HL-60 (cell line): ENCODE data around the gene DCTN1.

Experiments used
- DNase-seq, 2 experiments: peaks; one replicate each; pipeline ENCODE4 v3.0.0-alpha.2; 2010 to 2020; ENCODE audit warnings: low read depth in 1 of 2, low spot score in 1 of 2
- H3K27ac ChIP-seq: fragments of 250-450 bp; sonication (Bioruptor Pico); replicated peaks from 2 replicates; pipeline ENCODE4 v1.5.1; 2020; ENCODE audit warnings: mild to moderate bottlenecking, moderate library complexity
- H3K27me3 ChIP-seq: fragments of 250-450 bp; sonication (Bioruptor Pico); 2 replicates; pipeline ENCODE4 v1.5.1; 2021; ENCODE audit warnings: mild to moderate bottlenecking, moderate library complexity; ENCODE audit not compliant: insufficient read depth, poor library complexity, severe bottlenecking
- H3K4me3 ChIP-seq: replicated peaks from 2 replicates; pipeline ENCODE4 v1.5.1; 2011; ENCODE audit warnings: mild to moderate bottlenecking, control low read depth, low read length; ENCODE audit not compliant: insufficient read depth
- GABPA ChIP-seq: IDR thresholded peaks from 2 replicates; pipeline ENCODE4 v1.6.1; 2012; ENCODE audit warnings: low read depth
- POLR2AphosphoS5 ChIP-seq: IDR thresholded peaks from 2 replicates; pipeline ENCODE4 v1.6.1; 2012; ENCODE audit warnings: low read depth
- SPI1 ChIP-seq: IDR thresholded peaks from 2 replicates; pipeline ENCODE4 v1.6.1; 2012; ENCODE audit warnings: low read depth, mild to moderate bottlenecking, borderline replicate concordance
- TF ChIP-seq, protein P1 (sequence below): IDR thresholded peaks from one replicate; pipeline ENCODE4 v1.5.1; 2011; ENCODE audit warnings: low read length, control low read depth, inconsistent platforms; ENCODE audit not compliant: insufficient read depth
- TF ChIP-seq, protein P2 (sequence below): IDR thresholded peaks from 2 replicates; pipeline ENCODE4 v1.6.1; 2012; ENCODE audit warnings: low read depth; ENCODE audit not compliant: insufficient replicate concordance

The DCTN1 gene

DNA sequence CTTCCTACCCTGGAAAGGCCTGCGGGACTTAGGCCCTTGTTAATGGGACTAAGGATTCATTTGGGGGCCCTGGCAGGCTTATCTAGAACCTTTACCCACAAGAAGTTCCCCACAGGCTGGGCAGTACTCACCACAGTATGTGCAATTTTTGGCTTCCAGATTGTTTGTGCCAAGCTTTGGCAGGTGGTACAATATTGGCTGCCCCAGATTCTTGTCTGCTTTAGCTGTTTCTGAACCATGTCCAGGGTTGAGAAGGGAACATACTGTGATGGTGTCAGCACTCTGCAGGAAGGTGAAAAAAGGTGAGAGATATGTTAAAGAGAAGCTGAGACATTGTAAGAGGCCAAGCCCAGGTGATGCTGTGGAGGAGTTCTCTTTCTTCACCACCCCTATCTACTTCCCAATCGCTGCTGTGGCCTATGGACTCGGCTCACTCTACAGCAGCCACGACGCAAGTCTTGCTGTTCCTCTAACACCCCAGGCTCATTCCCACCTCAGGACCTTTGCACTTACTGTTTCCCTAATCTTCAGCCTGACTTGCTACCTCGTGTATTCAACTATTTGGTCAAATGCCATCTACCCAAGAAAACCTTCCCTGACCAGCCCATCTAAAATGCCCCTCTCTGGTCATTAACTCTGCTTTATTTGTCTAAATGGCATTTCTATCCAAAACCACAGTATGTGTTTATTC is 46.1 kb downstream of the DCTN1 start:
- no peak overlapping the region for H3K4me3 ChIP-seq
- no peak overlapping the region for H3K27ac ChIP-seq
- TF ChIP-seq POLR2AphosphoS5, result no peak
- no peak for TF ChIP-seq GABPA
- no peak for TF ChIP-seq SPI1
- TF ChIP-seq, protein P1, sequence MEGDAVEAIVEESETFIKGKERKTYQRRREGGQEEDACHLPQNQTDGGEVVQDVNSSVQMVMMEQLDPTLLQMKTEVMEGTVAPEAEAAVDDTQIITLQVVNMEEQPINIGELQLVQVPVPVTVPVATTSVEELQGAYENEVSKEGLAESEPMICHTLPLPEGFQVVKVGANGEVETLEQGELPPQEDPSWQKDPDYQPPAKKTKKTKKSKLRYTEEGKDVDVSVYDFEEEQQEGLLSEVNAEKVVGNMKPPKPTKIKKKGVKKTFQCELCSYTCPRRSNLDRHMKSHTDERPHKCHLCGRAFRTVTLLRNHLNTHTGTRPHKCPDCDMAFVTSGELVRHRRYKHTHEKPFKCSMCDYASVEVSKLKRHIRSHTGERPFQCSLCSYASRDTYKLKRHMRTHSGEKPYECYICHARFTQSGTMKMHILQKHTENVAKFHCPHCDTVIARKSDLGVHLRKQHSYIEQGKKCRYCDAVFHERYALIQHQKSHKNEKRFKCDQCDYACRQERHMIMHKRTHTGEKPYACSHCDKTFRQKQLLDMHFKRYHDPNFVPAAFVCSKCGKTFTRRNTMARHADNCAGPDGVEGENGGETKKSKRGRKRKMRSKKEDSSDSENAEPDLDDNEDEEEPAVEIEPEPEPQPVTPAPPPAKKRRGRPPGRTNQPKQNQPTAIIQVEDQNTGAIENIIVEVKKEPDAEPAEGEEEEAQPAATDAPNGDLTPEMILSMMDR, result no peak
- TF ChIP-seq, protein P2, sequence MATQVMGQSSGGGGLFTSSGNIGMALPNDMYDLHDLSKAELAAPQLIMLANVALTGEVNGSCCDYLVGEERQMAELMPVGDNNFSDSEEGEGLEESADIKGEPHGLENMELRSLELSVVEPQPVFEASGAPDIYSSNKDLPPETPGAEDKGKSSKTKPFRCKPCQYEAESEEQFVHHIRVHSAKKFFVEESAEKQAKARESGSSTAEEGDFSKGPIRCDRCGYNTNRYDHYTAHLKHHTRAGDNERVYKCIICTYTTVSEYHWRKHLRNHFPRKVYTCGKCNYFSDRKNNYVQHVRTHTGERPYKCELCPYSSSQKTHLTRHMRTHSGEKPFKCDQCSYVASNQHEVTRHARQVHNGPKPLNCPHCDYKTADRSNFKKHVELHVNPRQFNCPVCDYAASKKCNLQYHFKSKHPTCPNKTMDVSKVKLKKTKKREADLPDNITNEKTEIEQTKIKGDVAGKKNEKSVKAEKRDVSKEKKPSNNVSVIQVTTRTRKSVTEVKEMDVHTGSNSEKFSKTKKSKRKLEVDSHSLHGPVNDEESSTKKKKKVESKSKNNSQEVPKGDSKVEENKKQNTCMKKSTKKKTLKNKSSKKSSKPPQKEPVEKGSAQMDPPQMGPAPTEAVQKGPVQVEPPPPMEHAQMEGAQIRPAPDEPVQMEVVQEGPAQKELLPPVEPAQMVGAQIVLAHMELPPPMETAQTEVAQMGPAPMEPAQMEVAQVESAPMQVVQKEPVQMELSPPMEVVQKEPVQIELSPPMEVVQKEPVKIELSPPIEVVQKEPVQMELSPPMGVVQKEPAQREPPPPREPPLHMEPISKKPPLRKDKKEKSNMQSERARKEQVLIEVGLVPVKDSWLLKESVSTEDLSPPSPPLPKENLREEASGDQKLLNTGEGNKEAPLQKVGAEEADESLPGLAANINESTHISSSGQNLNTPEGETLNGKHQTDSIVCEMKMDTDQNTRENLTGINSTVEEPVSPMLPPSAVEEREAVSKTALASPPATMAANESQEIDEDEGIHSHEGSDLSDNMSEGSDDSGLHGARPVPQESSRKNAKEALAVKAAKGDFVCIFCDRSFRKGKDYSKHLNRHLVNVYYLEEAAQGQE, result no peak
- no peak for DNase-seq
- no peaks in the 10 kb centered on the region for H3K27me3 ChIP-seq

DNA sequence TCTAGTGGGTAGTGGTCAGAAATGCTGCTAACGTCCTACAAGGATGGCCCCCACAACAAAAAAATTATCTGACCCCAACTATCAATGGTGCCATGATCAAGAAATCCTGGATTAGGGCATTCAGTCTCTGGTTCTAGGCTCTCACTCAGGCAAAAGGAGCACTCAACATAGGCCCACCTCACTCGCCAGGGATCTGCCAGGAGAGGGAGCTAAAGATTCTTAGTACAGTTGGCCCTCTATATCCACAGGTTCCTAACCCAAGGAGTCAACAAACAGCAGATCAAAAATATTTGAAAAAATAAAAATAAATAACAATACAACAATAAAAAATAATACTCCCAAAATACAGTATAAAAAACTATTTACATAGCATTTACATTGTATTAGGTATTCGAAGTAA is 46.9 kb downstream of the DCTN1 start:
- TF ChIP-seq SPI1 (no peak), GABPA (no peak), POLR2AphosphoS5 (no peak)
- TF ChIP-seq, protein P2, result no peak
- TF ChIP-seq, protein P1, result peak; percentile 21
- H3K27ac ChIP-seq, result no peak overlapping the region
- no peak overlapping the region for H3K4me3 ChIP-seq
- peak in 1 of 2 experiments; percentile 31 for DNase-seq
- H3K27me3 ChIP-seq, result no peaks in the 10 kb centered on the region

DNA sequence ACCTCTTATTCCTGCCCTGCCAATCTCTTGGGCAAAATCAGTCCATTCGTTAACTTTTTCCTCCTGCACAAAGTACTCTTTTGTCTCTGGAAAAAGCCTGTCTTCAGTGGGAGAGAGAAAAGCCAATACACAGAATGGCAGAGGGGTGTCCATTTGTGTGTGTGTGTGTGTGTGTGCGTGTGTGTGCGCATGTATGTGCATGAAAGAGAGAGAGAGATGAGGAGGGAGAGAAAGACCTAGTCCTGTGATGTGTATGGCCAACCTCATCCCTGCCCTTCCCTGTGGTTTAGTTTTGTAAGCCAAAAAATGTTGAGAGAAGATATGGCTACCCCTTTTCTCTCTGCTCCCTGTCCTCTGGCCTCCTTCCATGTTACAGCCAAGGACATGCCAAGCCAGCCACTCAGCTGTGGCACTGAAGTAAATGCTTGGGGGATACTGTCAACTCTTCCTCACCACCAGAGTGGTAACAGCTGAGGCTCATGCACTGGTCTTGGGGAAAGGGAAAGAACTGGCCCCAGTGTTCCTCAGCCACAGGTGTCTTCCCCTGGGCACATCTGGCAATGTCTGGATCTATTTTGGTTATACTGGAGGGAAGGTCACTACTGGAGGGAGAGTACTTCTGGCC is 47.4 kb downstream of the DCTN1 start:
- Histone ChIP-seq H3K27me3 (no peaks in the 10 kb centered on the region), H3K27ac (no peak overlapping the region), H3K4me3 (no peak overlapping the region)
- DNase-seq, result no peak
- TF ChIP-seq, protein P1, result no peak
- TF ChIP-seq GABPA (no peak), POLR2AphosphoS5 (no peak), SPI1 (no peak)
- TF ChIP-seq, protein P2, result no peak
